ENCODE results near the gene ENTPD6.

The ENTPD6 gene

DNA sequence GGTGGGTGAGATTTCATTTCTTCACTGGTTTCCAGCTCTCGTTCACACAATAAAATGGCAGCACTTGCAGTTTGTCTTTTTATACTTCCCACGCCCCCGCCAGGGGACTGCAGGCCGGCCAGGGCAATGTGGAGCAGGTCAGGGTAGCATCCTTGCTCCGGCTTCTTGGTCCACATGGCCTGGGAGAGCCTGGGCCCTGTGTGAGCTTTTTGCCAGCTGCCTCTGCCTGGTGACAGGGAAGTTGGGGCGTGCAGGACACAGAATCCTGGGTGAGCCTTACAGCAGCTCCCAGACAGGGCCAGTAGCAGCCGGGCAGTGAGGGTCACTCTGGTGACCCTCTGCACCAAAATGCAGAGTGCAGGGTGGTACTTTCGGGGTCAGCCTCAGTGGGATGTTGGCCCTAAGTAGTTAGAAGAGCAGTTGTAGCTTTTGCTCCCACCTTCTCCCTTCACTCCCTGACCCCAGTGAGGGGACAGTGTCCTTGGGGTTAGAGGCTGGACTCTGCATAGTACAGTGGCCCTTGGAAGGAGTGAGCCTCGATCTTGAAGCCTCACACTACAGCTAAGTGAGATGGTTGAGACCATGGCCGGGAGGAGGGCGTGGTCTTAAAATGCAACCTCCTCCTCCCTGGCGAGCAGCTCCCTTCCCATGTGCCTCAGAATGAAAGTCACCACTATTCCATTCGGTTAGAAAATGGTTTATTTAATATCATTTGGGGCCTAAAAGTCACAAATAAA is 76.1 kb downstream of the ENTPD6 start:
- Histone ChIP-seq H3K9ac (ENCODE audit: low read length) (no peak overlapping the region), H2AK5ac (ENCODE audit: low read length, severe bottlenecking) (peak overlapping the region; percentile 8), H3K4ac (ENCODE audit: low read depth in 1 of 2, low read length in 2 of 2) (no peak overlapping the region), H3K79me1 (replicated peaks; ENCODE audit: low read length, poor library complexity, severe bottlenecking) (peaks cover 37% of the 10 kb centered on the region), H2BK5ac (ENCODE audit: low read depth, low read length, poor library complexity, severe bottlenecking) (no peak overlapping the region), H3K27me3 (ENCODE audit: control insufficient read depth in 1 of 2, insufficient read depth in 1 of 2, low read length in 2 of 2) (no peaks in the 10 kb centered on the region), H3K23ac (ENCODE audit: low read length in 2 of 2) (no peak overlapping the region), H3K9me3 (ENCODE audit: control insufficient read depth, low read length) (no peaks in the 10 kb centered on the region), H4K91ac (ENCODE audit: low read length) (no peak overlapping the region), H2BK120ac (ENCODE audit: low read depth, low read length) (no peak overlapping the region), H3K4me2 (ENCODE audit: low read length, poor library complexity, severe bottlenecking) (no peak overlapping the region), H3K4me1 (ENCODE audit: control insufficient read depth, insufficient read depth, low read depth, low read length) (peaks cover 31% of the 10 kb centered on the region), H2BK12ac (ENCODE audit: low read length in 2 of 2) (no peak overlapping the region), H2BK15ac (ENCODE audit: low read depth, poor library complexity, severe bottlenecking) (no peak overlapping the region), H2AFZ (ENCODE audit: low read depth, low read length) (no peak overlapping the region), H3K14ac (ENCODE audit: low read length in 2 of 2) (no peak overlapping the region), H3K4me3 (ENCODE audit: insufficient read depth in 1 of 2, low read depth in 1 of 2, low read length in 2 of 2) (no peak overlapping the region), H3K36me3 (ENCODE audit: control insufficient read depth in 1 of 2, insufficient read depth in 2 of 2, low read depth in 1 of 2, low read length in 2 of 2) (peaks cover 77 to 79% of the 10 kb centered on the region in 2 experiments), H3K27ac (ENCODE audit: low read length, poor library complexity, severe bottlenecking) (no peak overlapping the region), H3K18ac (ENCODE audit: low read depth in 1 of 2, low read length in 2 of 2) (no peak overlapping the region), H4K8ac (ENCODE audit: low read length) (no peak overlapping the region)
- DNase-seq: no peak
- WGBS: 95% methylated on average over 11 of the region's 13 CpGs

DNA sequence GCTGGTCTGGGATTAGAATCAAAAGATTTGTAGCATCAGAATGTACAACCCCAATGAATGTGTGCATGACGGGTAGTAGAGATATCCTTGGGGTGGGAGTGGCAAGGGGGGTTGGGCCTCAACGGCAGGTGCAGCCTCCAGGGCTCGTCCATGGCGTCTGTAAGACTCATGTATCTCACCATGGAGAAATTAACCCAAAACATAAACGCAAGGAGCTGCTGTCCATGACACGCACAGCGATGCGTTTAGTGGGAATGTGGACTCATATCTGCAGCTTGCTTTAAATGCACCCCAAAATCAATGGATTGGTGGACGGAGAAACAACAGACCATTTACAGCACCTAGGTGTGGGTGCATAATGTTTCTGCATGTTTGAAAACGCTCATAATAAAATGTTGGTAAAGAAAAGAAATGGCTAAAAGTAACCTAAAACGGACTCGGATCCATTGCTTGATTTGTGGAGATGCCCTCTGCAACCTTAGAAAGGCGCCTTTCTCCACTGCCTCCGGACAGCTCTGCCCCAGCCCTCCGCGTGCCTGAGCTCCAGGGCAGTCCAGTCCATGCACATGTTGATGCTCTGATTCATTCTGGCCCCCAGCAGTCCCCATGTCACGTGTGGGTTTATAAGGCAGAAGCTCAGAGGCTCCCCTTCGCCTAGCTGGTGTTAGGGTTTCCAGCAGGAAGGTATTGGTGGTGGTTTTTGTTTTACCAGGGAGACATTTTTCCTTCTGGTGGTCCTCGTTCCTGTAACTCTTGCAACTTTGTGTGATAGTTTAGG is 76.9 kb downstream of the ENTPD6 start:
- Histone ChIP-seq H2BK120ac (ENCODE audit: low read depth, low read length) (no peak overlapping the region), H3K18ac (ENCODE audit: low read depth in 1 of 2, low read length in 2 of 2) (no peak overlapping the region), H2BK15ac (ENCODE audit: low read depth, poor library complexity, severe bottlenecking) (no peak overlapping the region), H3K4me3 (ENCODE audit: insufficient read depth in 1 of 2, low read depth in 1 of 2, low read length in 2 of 2) (no peak overlapping the region), H3K27me3 (ENCODE audit: control insufficient read depth in 1 of 2, insufficient read depth in 1 of 2, low read length in 2 of 2) (no peaks in the 10 kb centered on the region), H2BK5ac (ENCODE audit: low read depth, low read length, poor library complexity, severe bottlenecking) (no peak overlapping the region), H2AFZ (ENCODE audit: low read depth, low read length) (no peak overlapping the region), H3K9ac (ENCODE audit: low read length) (no peak overlapping the region), H3K27ac (ENCODE audit: low read length, poor library complexity, severe bottlenecking) (peak overlapping the region; percentile 28), H3K36me3 (ENCODE audit: control insufficient read depth in 1 of 2, insufficient read depth in 2 of 2, low read depth in 1 of 2, low read length in 2 of 2) (peaks cover 82 to 84% of the 10 kb centered on the region in 2 experiments), H3K14ac (ENCODE audit: low read length in 2 of 2) (no peak overlapping the region), H3K9me3 (ENCODE audit: control insufficient read depth, low read length) (no peaks in the 10 kb centered on the region), H3K4me2 (ENCODE audit: low read length, poor library complexity, severe bottlenecking) (no peak overlapping the region), H3K4me1 (ENCODE audit: control insufficient read depth, insufficient read depth, low read depth, low read length) (peaks cover 32% of the 10 kb centered on the region), H2BK12ac (ENCODE audit: low read length in 2 of 2) (no peak overlapping the region), H2AK5ac (ENCODE audit: low read length, severe bottlenecking) (no peak overlapping the region), H3K23ac (ENCODE audit: low read length in 2 of 2) (no peak overlapping the region), H4K8ac (ENCODE audit: low read length) (no peak overlapping the region), H4K91ac (ENCODE audit: low read length) (no peak overlapping the region), H3K79me1 (replicated peaks; ENCODE audit: low read length, poor library complexity, severe bottlenecking) (peaks cover 44% of the 10 kb centered on the region), H3K4ac (ENCODE audit: low read depth in 1 of 2, low read length in 2 of 2) (no peak overlapping the region)
- WGBS: 91% methylated on average over 19 of the region's 19 CpGs
- no peak for DNase-seq

GRCh38 chr20:25273046-25273445 is 77.5 kb downstream of the ENTPD6 start:
- Histone ChIP-seq H4K91ac (ENCODE audit: low read length) (no peak overlapping the region), H3K27me3 (ENCODE audit: control insufficient read depth in 1 of 2, insufficient read depth in 1 of 2, low read length in 2 of 2) (no peaks in the 10 kb centered on the region), H3K27ac (ENCODE audit: low read length, poor library complexity, severe bottlenecking) (peak overlapping the region; percentile 28), H2BK120ac (ENCODE audit: low read depth, low read length) (no peak overlapping the region), H3K14ac (ENCODE audit: low read length in 2 of 2) (no peak overlapping the region), H2BK15ac (ENCODE audit: low read depth, poor library complexity, severe bottlenecking) (no peak overlapping the region), H3K23ac (ENCODE audit: low read length in 2 of 2) (no peak overlapping the region), H3K4ac (ENCODE audit: low read depth in 1 of 2, low read length in 2 of 2) (no peak overlapping the region), H2BK5ac (ENCODE audit: low read depth, low read length, poor library complexity, severe bottlenecking) (no peak overlapping the region), H2AFZ (ENCODE audit: low read depth, low read length) (no peak overlapping the region), H3K18ac (ENCODE audit: low read depth in 1 of 2, low read length in 2 of 2) (no peak overlapping the region), H3K4me3 (ENCODE audit: insufficient read depth in 1 of 2, low read depth in 1 of 2, low read length in 2 of 2) (no peak overlapping the region), H3K4me2 (ENCODE audit: low read length, poor library complexity, severe bottlenecking) (no peak overlapping the region), H2AK5ac (ENCODE audit: low read length, severe bottlenecking) (peak overlapping the region; percentile 27), H3K9me3 (ENCODE audit: control insufficient read depth, low read length) (no peaks in the 10 kb centered on the region), H3K79me1 (replicated peaks; ENCODE audit: low read length, poor library complexity, severe bottlenecking) (peaks cover 49% of the 10 kb centered on the region), H3K4me1 (ENCODE audit: control insufficient read depth, insufficient read depth, low read depth, low read length) (peaks cover 30% of the 10 kb centered on the region), H3K9ac (ENCODE audit: low read length) (no peak overlapping the region), H4K8ac (ENCODE audit: low read length) (no peak overlapping the region), H3K36me3 (ENCODE audit: control insufficient read depth in 1 of 2, insufficient read depth in 2 of 2, low read depth in 1 of 2, low read length in 2 of 2) (peaks cover 89 to 91% of the 10 kb centered on the region in 2 experiments), H2BK12ac (ENCODE audit: low read length in 2 of 2) (no peak overlapping the region)
- DNase-seq: no peak
- WGBS: 95% methylated on average over 10 of the region's 10 CpGs

DNA sequence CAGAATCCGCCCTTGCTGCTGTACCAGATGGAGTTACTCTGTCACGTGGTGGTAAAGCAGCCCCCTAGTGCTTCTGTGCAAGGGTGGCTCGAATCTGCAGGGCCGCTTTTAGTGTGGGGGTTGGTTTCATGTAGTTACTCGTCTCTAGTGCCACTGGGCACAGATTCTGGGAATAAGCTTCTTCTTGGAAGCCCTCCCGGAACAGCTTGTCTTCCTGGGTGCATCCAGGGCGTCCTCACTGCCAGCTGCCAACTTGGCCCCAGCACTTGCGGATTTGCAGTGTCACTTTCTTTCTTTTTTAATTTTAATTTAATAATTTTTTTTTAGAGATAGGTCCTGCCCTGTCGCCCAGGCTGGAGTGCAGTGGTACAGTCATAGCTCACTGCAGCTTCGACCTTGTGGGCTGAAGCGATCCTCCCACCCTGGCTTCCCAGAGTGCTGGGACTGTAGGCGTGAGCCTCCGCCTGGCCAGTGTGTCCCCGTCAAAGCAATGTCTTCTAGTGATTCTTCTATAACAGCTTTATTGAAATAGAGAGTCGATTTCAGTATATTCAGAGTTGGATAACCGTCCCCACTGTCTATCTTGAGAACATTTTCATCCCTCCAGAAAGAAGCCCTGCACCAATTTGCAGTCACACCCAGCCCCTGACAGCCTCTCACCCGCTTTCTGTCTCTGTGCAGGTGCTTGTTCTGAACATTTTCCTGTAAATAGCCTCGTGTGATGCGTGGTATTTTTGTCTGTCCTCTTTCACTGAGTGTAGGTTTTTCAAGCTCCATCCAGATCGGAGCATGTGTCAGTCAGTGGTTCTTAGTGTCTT is 78.2 kb downstream of the ENTPD6 start:
- Histone ChIP-seq H2AFZ (ENCODE audit: low read depth, low read length) (no peak overlapping the region), H3K23ac (ENCODE audit: low read length in 2 of 2) (no peak overlapping the region), H3K9ac (ENCODE audit: low read length) (no peak overlapping the region), H3K27ac (ENCODE audit: low read length, poor library complexity, severe bottlenecking) (peak overlapping the region; percentile 19), H3K4me1 (ENCODE audit: control insufficient read depth, insufficient read depth, low read depth, low read length) (peaks cover 30% of the 10 kb centered on the region), H3K9me3 (ENCODE audit: control insufficient read depth, low read length) (no peaks in the 10 kb centered on the region), H2BK15ac (ENCODE audit: low read depth, poor library complexity, severe bottlenecking) (no peak overlapping the region), H4K91ac (ENCODE audit: low read length) (no peak overlapping the region), H2BK120ac (ENCODE audit: low read depth, low read length) (no peak overlapping the region), H3K36me3 (ENCODE audit: control insufficient read depth in 1 of 2, insufficient read depth in 2 of 2, low read depth in 1 of 2, low read length in 2 of 2) (peaks cover 96 to 98% of the 10 kb centered on the region in 2 experiments), H3K14ac (ENCODE audit: low read length in 2 of 2) (no peak overlapping the region), H2BK12ac (ENCODE audit: low read length in 2 of 2) (no peak overlapping the region), H3K4me2 (ENCODE audit: low read length, poor library complexity, severe bottlenecking) (no peak overlapping the region), H3K18ac (ENCODE audit: low read depth in 1 of 2, low read length in 2 of 2) (no peak overlapping the region), H3K79me1 (replicated peaks; ENCODE audit: low read length, poor library complexity, severe bottlenecking) (peaks cover 49% of the 10 kb centered on the region), H3K4me3 (ENCODE audit: insufficient read depth in 1 of 2, low read depth in 1 of 2, low read length in 2 of 2) (no peak overlapping the region), H2BK5ac (ENCODE audit: low read depth, low read length, poor library complexity, severe bottlenecking) (no peak overlapping the region), H2AK5ac (ENCODE audit: low read length, severe bottlenecking) (no peak overlapping the region), H3K4ac (ENCODE audit: low read depth in 1 of 2, low read length in 2 of 2) (no peak overlapping the region), H4K8ac (ENCODE audit: low read length) (no peak overlapping the region), H3K27me3 (ENCODE audit: control insufficient read depth in 1 of 2, insufficient read depth in 1 of 2, low read length in 2 of 2) (no peaks in the 10 kb centered on the region)
- 97% methylated on average over 19 of the region's 20 CpGs for WGBS
- DNase-seq: no peak
